ENCODE measurements around the gene SNX4. TPM values are rescaled to one million over a fixed set of nuclear protein-coding genes. Genes with fewer than 3 reads are reported as not detected.

Gene SNX4
- polyA plus RNA-seq, 1 of the 3 experiments (the other 2 are of a cell fraction), result 5.1 TPM

DNA sequence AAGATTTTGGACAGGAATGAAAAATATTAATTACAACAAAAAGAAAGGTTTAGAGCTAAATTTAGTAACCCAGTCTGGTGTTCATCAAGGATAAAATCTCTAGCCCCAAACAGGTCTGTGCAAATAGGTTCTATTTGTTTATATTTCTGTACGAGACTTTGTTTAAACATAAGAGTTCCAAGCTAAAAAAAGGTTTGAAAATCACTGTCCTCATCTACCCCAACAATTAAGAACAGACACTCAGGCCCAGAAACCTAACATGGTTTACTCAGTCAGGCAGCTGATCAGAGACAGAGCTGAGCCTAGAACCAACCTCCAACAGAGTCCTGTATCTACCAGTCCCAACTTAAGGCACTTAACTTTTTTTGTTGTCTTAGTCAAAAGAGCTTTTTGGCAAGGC is 49.3 kb downstream of the SNX4 start:
- CTCF ChIA-PET, result interaction anchor here (0.6 kb wide), 1 partner anchor 187 kb away, joined by 3 read pairs; no protein-coding TSS in a partner anchor
- H3K36me3 ChIP-seq (replicated peaks in 1 of 2; ENCODE audit: control insufficient read depth in 1 of 2, insufficient read depth in 2 of 2, low read length in 1 of 2), result peaks cover 38 to 75% of the 10 kb centered on the region in 2 experiments

DNA sequence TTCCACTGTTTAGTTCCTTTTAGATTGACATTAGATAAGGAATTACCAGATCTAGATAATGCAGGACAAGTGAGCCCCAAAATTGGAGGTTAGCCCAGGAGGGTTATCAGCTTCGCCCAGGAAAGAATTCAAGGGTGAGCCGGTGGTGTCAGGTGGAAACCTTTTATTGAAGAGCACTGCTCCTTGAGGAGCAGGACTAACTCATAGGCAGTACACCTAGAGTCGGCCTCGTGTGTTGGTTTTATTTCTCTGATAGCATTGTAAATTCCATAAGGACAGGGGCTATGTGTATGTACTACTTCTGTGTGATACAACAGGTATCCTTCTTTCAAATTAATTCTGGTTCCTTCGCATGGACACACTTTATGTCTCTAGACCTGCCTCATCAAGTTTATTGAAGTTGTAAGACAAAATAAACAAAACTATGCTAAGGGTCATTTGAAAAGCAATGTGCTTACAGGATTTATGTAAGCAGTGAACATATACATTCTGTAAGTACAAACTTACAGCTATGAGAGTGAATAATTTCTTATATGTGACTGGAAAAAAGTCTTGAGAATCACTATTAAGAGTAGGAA is 57.2 kb downstream of the SNX4 start:
- Histone ChIP-seq H3F3A (replicated peaks; ENCODE audit: insufficient read depth) (peaks cover 3% of the 10 kb centered on the region), H3K9me2 (no peaks in the 10 kb centered on the region), H3K9me3 (no peaks in the 10 kb centered on the region), H3K9ac (no peak overlapping the region), H3K27ac (ENCODE audit: low read depth in 2 of 2, low read length in 1 of 2) (no peak overlapping the region), H3K4me3 (ENCODE audit: low read depth in 2 of 2, low read length in 1 of 2) (no peak overlapping the region), H2AFZ (ENCODE audit: low read depth) (no peak overlapping the region), H3K4me1 (ENCODE audit: control insufficient read depth in 1 of 2, insufficient read depth in 2 of 2, low read depth in 1 of 2, low read length in 1 of 2) (no peaks in the 10 kb centered on the region), H3K36me3 (replicated peaks in 1 of 2; ENCODE audit: control insufficient read depth in 1 of 2, insufficient read depth in 2 of 2, low read length in 1 of 2) (peaks cover 10 to 66% of the 10 kb centered on the region in 2 experiments), H4K20me1 (ENCODE audit: insufficient read depth) (no peaks in the 10 kb centered on the region), H3K79me2 (ENCODE audit: insufficient read depth) (no peaks in the 10 kb centered on the region; the same call in 1 of the 2 replicates), H3K4me2 (no peak overlapping the region), H3K27me3 (ENCODE audit: insufficient read depth) (no peaks in the 10 kb centered on the region)
- no peak for DNase-seq
- 99% methylated on average over 5 of the region's 5 CpGs for WGBS (ENCODE audit: low lambda C conversion rate)
- ChIA-PET CTCF (no interaction called here), POLR2A (no interaction called here)
- TF ChIP-seq FOXM1 (IDR thresholded peaks at IDR 0.05; ENCODE audit: low read depth), result no peak

More for the DNA sequence above, 49.3 kb downstream of the SNX4 start:
- H3K4me1 ChIP-seq (ENCODE audit: control insufficient read depth in 1 of 2, insufficient read depth in 2 of 2, low read depth in 1 of 2, low read length in 1 of 2), result no peaks in the 10 kb centered on the region
- H3K9ac ChIP-seq, result no peak overlapping the region
- H3F3A ChIP-seq (replicated peaks; ENCODE audit: insufficient read depth), result peaks cover 6% of the 10 kb centered on the region
- TF ChIP-seq FOSL2 (IDR thresholded peaks at IDR 0.05; ENCODE audit: borderline replicate concordance, low read depth) (no peak), GABPA (IDR thresholded peaks at IDR 0.05; ENCODE audit: low read depth) (no peak), SIN3A (IDR thresholded peaks at IDR 0.05; ENCODE audit: borderline replicate concordance, low read depth, low read length) (no peak), FOXJ3 (CRISPR knock-in tag; IDR thresholded peaks at IDR 0.05) (no peak), RXRA (IDR thresholded peaks at IDR 0.05; ENCODE audit: borderline replicate concordance, low read depth) (no peak), RFX5 (IDR thresholded peaks at IDR 0.05; ENCODE audit: low read length) (no peak), TAF1 (IDR thresholded peaks at IDR 0.05; ENCODE audit: borderline replicate concordance, low read depth, low read length) (no peak)
- TF ChIP-seq, protein P1, sequence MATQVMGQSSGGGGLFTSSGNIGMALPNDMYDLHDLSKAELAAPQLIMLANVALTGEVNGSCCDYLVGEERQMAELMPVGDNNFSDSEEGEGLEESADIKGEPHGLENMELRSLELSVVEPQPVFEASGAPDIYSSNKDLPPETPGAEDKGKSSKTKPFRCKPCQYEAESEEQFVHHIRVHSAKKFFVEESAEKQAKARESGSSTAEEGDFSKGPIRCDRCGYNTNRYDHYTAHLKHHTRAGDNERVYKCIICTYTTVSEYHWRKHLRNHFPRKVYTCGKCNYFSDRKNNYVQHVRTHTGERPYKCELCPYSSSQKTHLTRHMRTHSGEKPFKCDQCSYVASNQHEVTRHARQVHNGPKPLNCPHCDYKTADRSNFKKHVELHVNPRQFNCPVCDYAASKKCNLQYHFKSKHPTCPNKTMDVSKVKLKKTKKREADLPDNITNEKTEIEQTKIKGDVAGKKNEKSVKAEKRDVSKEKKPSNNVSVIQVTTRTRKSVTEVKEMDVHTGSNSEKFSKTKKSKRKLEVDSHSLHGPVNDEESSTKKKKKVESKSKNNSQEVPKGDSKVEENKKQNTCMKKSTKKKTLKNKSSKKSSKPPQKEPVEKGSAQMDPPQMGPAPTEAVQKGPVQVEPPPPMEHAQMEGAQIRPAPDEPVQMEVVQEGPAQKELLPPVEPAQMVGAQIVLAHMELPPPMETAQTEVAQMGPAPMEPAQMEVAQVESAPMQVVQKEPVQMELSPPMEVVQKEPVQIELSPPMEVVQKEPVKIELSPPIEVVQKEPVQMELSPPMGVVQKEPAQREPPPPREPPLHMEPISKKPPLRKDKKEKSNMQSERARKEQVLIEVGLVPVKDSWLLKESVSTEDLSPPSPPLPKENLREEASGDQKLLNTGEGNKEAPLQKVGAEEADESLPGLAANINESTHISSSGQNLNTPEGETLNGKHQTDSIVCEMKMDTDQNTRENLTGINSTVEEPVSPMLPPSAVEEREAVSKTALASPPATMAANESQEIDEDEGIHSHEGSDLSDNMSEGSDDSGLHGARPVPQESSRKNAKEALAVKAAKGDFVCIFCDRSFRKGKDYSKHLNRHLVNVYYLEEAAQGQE (IDR thresholded peaks at IDR 0.05; ENCODE audit: low read depth, low read length), result no peak
- DNase-seq, result no peak
- POLR2A ChIA-PET, result no interaction called here
- H3K9me2 ChIP-seq, result no peaks in the 10 kb centered on the region
- WGBS (ENCODE audit: low lambda C conversion rate), result 77% methylated on average over 1 of the region's 1 CpG
- H3K79me2 ChIP-seq (ENCODE audit: insufficient read depth), result no peaks in the 10 kb centered on the region; the same call in 1 of the 2 replicates
- H4K20me1 ChIP-seq (ENCODE audit: insufficient read depth), result no peaks in the 10 kb centered on the region
- H2AFZ ChIP-seq (ENCODE audit: low read depth), result no peak overlapping the region
- no peaks in the 10 kb centered on the region for H3K27me3 ChIP-seq (ENCODE audit: insufficient read depth)
- H3K4me2 ChIP-seq, result no peak overlapping the region
- H3K27ac ChIP-seq (ENCODE audit: low read depth in 2 of 2, low read length in 1 of 2), result no peak overlapping the region
- no peak overlapping the region for H3K4me3 ChIP-seq (ENCODE audit: low read depth in 2 of 2, low read length in 1 of 2)
- no peaks in the 10 kb centered on the region for H3K9me3 ChIP-seq

Data from SK-N-SH (cell line).